Upper lobe of left lung (tissue), 6 donors: ENCODE results near the gene CLEC16A. TPM values are rescaled to one million over a fixed set of nuclear protein-coding genes. Genes with fewer than 3 reads are reported as not detected.

Source experiments
- ATAC-seq, 2 donors: fragments of 200-7000 bp; cut with Tn5 transposase; one replicate each; pipeline ENCODE4 v1.9.1; 2022; ENCODE audit warnings: mild to moderate bottlenecking in 2 of 2, moderate library complexity in 2 of 2; ENCODE audit not compliant: low FRiP score in 2 of 2
- DNase-seq, 2 donors: peaks; one replicate each; pipeline ENCODE4 v3.0.0-alpha.2; 2019 to 2020
- H3K27ac ChIP-seq, 4 donors: fragments of 200-600 bp; sonication (generic); one replicate each; pipeline ENCODE4 v1.5.1; 2016 to 2019
- H3K27me3 ChIP-seq, 4 donors: fragments of 200-600 bp; sonication (generic); one replicate each; pipeline ENCODE4 v1.5.1; 2017 to 2019
- H3K36me3 ChIP-seq, 4 donors: fragments of 200-600 bp; sonication (generic); one replicate each; pipeline ENCODE4 v1.5.1; 2016 to 2019
- H3K4me1 ChIP-seq, 4 donors: fragments of 200-600 bp; sonication (generic); one replicate each; pipeline ENCODE4 v1.5.1; 2018 to 2019
- H3K4me3 ChIP-seq, 4 donors: fragments of 200-600 bp; sonication (generic); one replicate each; pipeline ENCODE4 v1.5.1; 2017 to 2019; ENCODE audit warnings: mild to moderate bottlenecking in 2 of 4, moderate library complexity in 1 of 4
- H3K9me3 ChIP-seq, 4 donors: fragments of 200-600 bp; sonication (generic); one replicate each; pipeline ENCODE4 v1.5.1; 2018 to 2019
- CTCF ChIP-seq, 6 experiments: fragments of 450-650 bp in 4 of 6; fragments of 200-600 bp in 2 of 6; sonication (generic) in 2 of 6; IDR thresholded peaks; one replicate each; pipeline ENCODE4 v1.5.1; 2016 to 2019; ENCODE audit warnings: antibody characterized with exemption in 6 of 6
- EP300 ChIP-seq, 4 donors: sonication (generic); formaldehyde crosslinking; IDR thresholded peaks; one replicate each; pipeline ENCODE4 v1.5.1; 2017; ENCODE audit warnings: antibody characterized with exemption in 4 of 4, control low read depth in 2 of 4
- POLR2A ChIP-seq, 4 donors: fragments of 450-650 bp; IDR thresholded peaks; one replicate each; pipeline ENCODE4 v1.5.1; 2016 to 2017; ENCODE audit warnings: antibody characterized with exemption in 4 of 4, mild to moderate bottlenecking in 2 of 4
- POLR2AphosphoS5 ChIP-seq, 2 donors: sonication (generic); formaldehyde crosslinking; IDR thresholded peaks; one replicate each; pipeline ENCODE4 v1.5.1; 2017; ENCODE audit warnings: antibody characterized with exemption in 2 of 2
- WGBS, 2 donors: methylation state at CpG; one replicate each; pipeline ENCODE4 v1.1.5; 2017 to 2018; 5-methylcytosine and 5-hydroxymethylcytosine counted together
- total RNA-seq, 6 donors: library from RNA; depleted of rRNA in 4 of 6; stranded (reverse); fragments of >200 nt in 4 of 6; gene quantifications; one replicate each; pipeline versions ENCODE4 v1.1.0 to v1.2.1, GENCODE V29; 2016 to 2021
- donor health status: DM: no; HTN: no; CAD: no; lungs with moderate emphysema.
- donor health status: DM: no; HTN: yes; CAD: no; lungs with severe emphysema.

Gene CLEC16A
- total RNA-seq, 6 donors from 2014 or later, result 33.3 to 85.9 (median 46.4) TPM

GRCh38 chr16:11080999-11081630 is 136.8 kb downstream of the CLEC16A start:
- TF ChIP-seq POLR2A (IDR thresholded peaks at IDR 0.05) (no peak), CTCF (IDR thresholded peaks at IDR 0.05) (no peak), POLR2AphosphoS5 (IDR thresholded peaks at IDR 0.05) (no peak), EP300 (IDR thresholded peaks at IDR 0.05) (no peak)
- WGBS, 2 donors, result 94 to 96% methylated on average over 7 of the region's 7 CpGs
- H3K9me3 ChIP-seq, result no peaks in the 10 kb centered on the region
- DNase-seq (no peak), ATAC-seq (no peak)
- H3K27me3 ChIP-seq, result no peaks in the 10 kb centered on the region
- no peak overlapping the region for H3K4me3 ChIP-seq
- peaks cover 0 to 34% (median 2%) of the 10 kb centered on the region in 4 donors for H3K36me3 ChIP-seq
- peaks cover 11 to 18% (median 12%) of the 10 kb centered on the region in 4 donors for H3K4me1 ChIP-seq
- no peak overlapping the region for H3K27ac ChIP-seq

GRCh38 chr16:11082108-11082859 is 137.9 kb downstream of the CLEC16A start:
- Histone ChIP-seq H3K27ac (no peak overlapping the region), H3K9me3 (no peaks in the 10 kb centered on the region), H3K4me3 (no peak overlapping the region), H3K4me1 (peaks cover 11 to 18% (median 12%) of the 10 kb centered on the region in 4 donors), H3K27me3 (no peaks in the 10 kb centered on the region), H3K36me3 (peaks cover 0 to 31% (median 2%) of the 10 kb centered on the region in 4 donors)
- 94 to 96% methylated on average over 15 to 16 of the region's 16 CpGs for WGBS, 2 donors
- no peak for DNase-seq
- TF ChIP-seq POLR2AphosphoS5 (IDR thresholded peaks at IDR 0.05), result no peak
- ATAC-seq, result no peak

GRCh38 chr16:11082860-11083388 is 138.6 kb downstream of the CLEC16A start:
- Histone ChIP-seq H3K9me3 (no peaks in the 10 kb centered on the region), H3K27me3 (no peaks in the 10 kb centered on the region), H3K27ac (no peak overlapping the region), H3K4me3 (no peak overlapping the region), H3K36me3 (peaks cover 0 to 31% (median 2%) of the 10 kb centered on the region in 4 donors), H3K4me1 (peaks cover 11 to 14% (median 14%) of the 10 kb centered on the region in 4 donors)
- TF ChIP-seq EP300 (IDR thresholded peaks at IDR 0.05), result no peak
- TF ChIP-seq POLR2AphosphoS5 (IDR thresholded peaks at IDR 0.05), result no peak
- TF ChIP-seq CTCF (IDR thresholded peaks at IDR 0.05), result no peak
- no peak for TF ChIP-seq POLR2A (IDR thresholded peaks at IDR 0.05)
- DNase-seq (no peak), ATAC-seq (no peak)
- WGBS, 2 donors, result 90 to 96% methylated on average over 2 of the region's 2 CpGs

- WGBS, 2 donors, result 84 to 87% methylated on average over 11 of the region's 11 CpGs
- DNase-seq (no peak), ATAC-seq (no peak)
- Histone ChIP-seq H3K9me3 (no peaks in the 10 kb centered on the region), H3K4me3 (no peak overlapping the region), H3K27me3 (no peaks in the 10 kb centered on the region), H3K36me3 (peaks cover 0 to 25% (median 2%) of the 10 kb centered on the region in 4 donors), H3K27ac (peak overlapping the region in 3 of 4 donors; percentile 21 to 61 (median 58)), H3K4me1 (peaks cover 3 to 13% (median 5%) of the 10 kb centered on the region in 4 donors)
- TF ChIP-seq EP300 (IDR thresholded peaks at IDR 0.05) (no peak), POLR2AphosphoS5 (IDR thresholded peaks at IDR 0.05) (no peak), POLR2A (IDR thresholded peaks at IDR 0.05) (no peak), CTCF (IDR thresholded peaks at IDR 0.05) (no peak)
Measured at GRCh38 chr16:11084484-11084875, 140.1 kb downstream of the CLEC16A start.

- no peak overlapping the region for H3K4me3 ChIP-seq
- peak overlapping the region in 3 of 4 donors; percentile 45 to 61 (median 58) for H3K27ac ChIP-seq
- H3K4me1 ChIP-seq, result peaks cover 0 to 13% (median 5%) of the 10 kb centered on the region in 4 donors
- H3K27me3 ChIP-seq, result no peaks in the 10 kb centered on the region
- no peak for ATAC-seq
- 83 to 89% methylated on average over 11 to 15 of the region's 15 CpGs for WGBS, 2 donors
- TF ChIP-seq EP300 (IDR thresholded peaks at IDR 0.05), result no peak
- TF ChIP-seq POLR2A (IDR thresholded peaks at IDR 0.05), result no peak
- no peak for TF ChIP-seq POLR2AphosphoS5 (IDR thresholded peaks at IDR 0.05)
- TF ChIP-seq CTCF (IDR thresholded peaks at IDR 0.05), result no peak
- H3K36me3 ChIP-seq, result peaks cover 0 to 25% (median 3%) of the 10 kb centered on the region in 4 donors
- no peaks in the 10 kb centered on the region for H3K9me3 ChIP-seq
- no peak for DNase-seq
Measured at GRCh38 chr16:11084876-11085485, 140.6 kb downstream of the CLEC16A start.
